HepG2 (cell line): Measurements from ENCODE around the gene DLX5. TPM values are rescaled to one million over a fixed set of nuclear protein-coding genes. Genes with fewer than 3 reads are reported as not detected.
A peak's percentile ranks its signal among the peaks of the same experiment; 100 is the strongest.

ENCODE experiments used
- CTCF ChIP-seq: sonication (generic); formaldehyde crosslinking; IDR thresholded peaks from 2 replicates; pipeline ENCODE4 v1.5.0; 2020; ENCODE audit warnings: mild to moderate bottlenecking, missing genetic modification reagents, moderate library complexity
- DDIT3 ChIP-seq: sonication (generic); formaldehyde crosslinking; IDR thresholded peaks from 2 replicates; pipeline ENCODE4 v1.4.0; 2020; ENCODE audit warnings: mild to moderate bottlenecking, missing genetic modification reagents
- DZIP1 ChIP-seq: sonication (generic); formaldehyde crosslinking; IDR thresholded peaks from 2 replicates; pipeline ENCODE4 v1.5.0; 2020; ENCODE audit warnings: mild to moderate bottlenecking, missing genetic modification reagents
- FOXP1 ChIP-seq, 2 experiments: fragments of 450-650 bp in 1 of 2; IDR thresholded peaks; 2 replicates each; pipeline ENCODE4 v1.6.1; 2017 to 2018; ENCODE audit warnings: antibody characterized with exemption in 1 of 2
- HNRNPK ChIP-seq: fragments of 200-400 bp; formaldehyde crosslinking; IDR thresholded peaks from 2 replicates; pipeline ENCODE4 v1.6.1; 2018; ENCODE audit warnings: low read length, low read depth, moderate library complexity, mild to moderate bottlenecking; ENCODE audit not compliant: poor library complexity, severe bottlenecking
- HNRNPL ChIP-seq: fragments of 200-400 bp; formaldehyde crosslinking; IDR thresholded peaks from 2 replicates; pipeline ENCODE4 v1.6.1; 2017; ENCODE audit warnings: mild to moderate bottlenecking, low read depth, low read length
- HOXA5 ChIP-seq: sonication (generic); formaldehyde crosslinking; IDR thresholded peaks from 2 replicates; pipeline ENCODE4 v1.4.0; 2020; ENCODE audit warnings: missing genetic modification reagents
- NFE2L1 ChIP-seq: sonication (generic); formaldehyde crosslinking; IDR thresholded peaks from 2 replicates; pipeline ENCODE4 v1.4.0; 2020; ENCODE audit warnings: missing genetic modification reagents, mild to moderate bottlenecking, borderline replicate concordance
- PHF8 ChIP-seq: sonication (generic); formaldehyde crosslinking; IDR thresholded peaks from 2 replicates; pipeline ENCODE4 v1.5.0; 2020; ENCODE audit warnings: missing genetic modification reagents
- ZNF205 ChIP-seq: IDR thresholded peaks from 2 replicates; pipeline ENCODE4 v1.6.1; 2018; ENCODE audit warnings: missing biosample characterization, missing genetic modification reagents
- ZNF260 ChIP-seq: sonication (generic); formaldehyde crosslinking; IDR thresholded peaks from 2 replicates; pipeline ENCODE4 v1.4.0; 2020; ENCODE audit warnings: missing genetic modification reagents, low read depth, mild to moderate bottlenecking, borderline replicate concordance
- ZNF264 ChIP-seq: sonication (generic); formaldehyde crosslinking; IDR thresholded peaks from 2 replicates; pipeline ENCODE4 v1.4.0; 2020; ENCODE audit warnings: missing genetic modification reagents
- ZNF543 ChIP-seq: sonication (generic); formaldehyde crosslinking; IDR thresholded peaks from 2 replicates; pipeline ENCODE4 v1.4.0; 2020; ENCODE audit warnings: mild to moderate bottlenecking, missing genetic modification reagents
- ZNF567 ChIP-seq: sonication (generic); formaldehyde crosslinking; IDR thresholded peaks from 2 replicates; pipeline ENCODE4 v1.8.1; 2023; ENCODE audit warnings: mild to moderate bottlenecking, missing genetic modification reagents, borderline replicate concordance
- ZNF646 ChIP-seq: sonication (generic); formaldehyde crosslinking; IDR thresholded peaks from 2 replicates; pipeline ENCODE4 v1.9.0; 2021; ENCODE audit warnings: mild to moderate bottlenecking, missing genetic modification reagents
- ZNF7 ChIP-seq: IDR thresholded peaks from 2 replicates; pipeline ENCODE4 v1.6.1; 2016; ENCODE audit warnings: missing biosample characterization, missing genetic modification reagents
- ZNF773 ChIP-seq: sonication (generic); formaldehyde crosslinking; IDR thresholded peaks from 2 replicates; pipeline ENCODE4 v1.4.0; 2020; ENCODE audit warnings: missing genetic modification reagents, borderline replicate concordance
- ZNF781 ChIP-seq: sonication (generic); formaldehyde crosslinking; IDR thresholded peaks from 2 replicates; pipeline ENCODE4 v1.5.1; 2020; ENCODE audit warnings: borderline replicate concordance, mild to moderate bottlenecking, missing genetic modification reagents; ENCODE audit errors: not compliant biosample characterization
- polyA plus RNA-seq, 8 experiments: library from polyadenylated mRNA; depleted of rRNA in 3 of 8; stranded (reverse) in 7 of 8; unstranded in 1 of 8; fragments of >200 nt; fragmentation: Illumina TruSeq in 4 of 8; extraction: Trizol in 4 of 8; gene quantifications; 2 replicates each; pipeline versions ENCODE4 v1.2.1 to v1.2.3, GENCODE V29; 2011 to 2016; ENCODE audit warnings: low read depth in 4 of 8, missing spikeins in 1 of 8, mixed read lengths in 1 of 8; ENCODE audit not compliant: insufficient read depth in 1 of 8
- total RNA-seq, 5 experiments: library from RNA; depleted of rRNA; stranded (reverse); fragments of >200 nt; fragmentation: Illumina TruSeq; extraction: Trizol; gene quantifications; 2 replicates each; pipeline ENCODE4 v1.2.3, GENCODE V29; 2016; ENCODE audit warnings: low read depth in 1 of 5

The DLX5 gene
- total and polyA plus RNA-seq, 2 of the 13 experiments (the other 11 are each of a cell fraction or from before 2014, with no cell fraction given), result not detected

GRCh38 chr7:97006816-97007582, 17.6 kb downstream of the DLX5 start (continued):
- TF ChIP-seq FOXP1 (IDR thresholded peaks at IDR 0.05) (no peak), FOXP1 (CRISPR knock-in tag; IDR thresholded peaks at IDR 0.05) (no peak), HNRNPL (0 out of 2 replicates have a peak, but pooled peaks have one; percentile 32), ZNF543 (CRISPR knock-in tag) (0 out of 2 replicates have a peak, but pooled peaks have one; percentile 33), ZNF646 (CRISPR knock-in tag) (0 out of 2 replicates have a peak, but pooled peaks have one; percentile 11), HOXA5 (CRISPR knock-in tag) (no peak), ZNF205 (CRISPR knock-in tag) (no peak), CTCF (CRISPR knock-in tag) (peak; percentile 6; the same call in 1 of the 2 replicates), ZNF7 (CRISPR knock-in tag) (no peak), ZNF264 (CRISPR knock-in tag) (no peak), ZNF567 (CRISPR knock-in tag) (no peak), NFE2L1 (no peak), HNRNPK (no peak), ZNF260 (no peak), DDIT3 (CRISPR knock-in tag) (no peak), DZIP1 (CRISPR knock-in tag) (no peak), PHF8 (CRISPR knock-in tag) (peak; percentile 12; the same call in 1 of the 2 replicates), ZNF781 (CRISPR knock-in tag) (no peak), ZNF773 (no peak)
